Fibroblast of pulmonary artery (primary cell): Measurements from ENCODE around the gene CASP7.

Source experiments
- DNase-seq: peaks from one replicate; pipeline ENCODE4 v3.0.0-alpha.2; 2010; ENCODE audit warnings: low read depth
- H3K4me3 ChIP-seq: replicated peaks from 2 replicates; pipeline ENCODE4 v1.5.1; 2011; ENCODE audit warnings: low read depth, mild to moderate bottlenecking, control low read depth, low read length, moderate library complexity
- CTCF ChIP-seq: IDR thresholded peaks from 2 replicates; pipeline ENCODE4 v1.5.1; 2011; ENCODE audit warnings: mild to moderate bottlenecking, control low read depth, low read length, inconsistent platforms; ENCODE audit errors: missing control alignments

CASP7 gene

GRCh38 chr10:113709221-113709838 is 29.6 kb downstream of the CASP7 start:
- no peak for TF ChIP-seq CTCF

GRCh38 chr10:113711142-113711541 is 31.4 kb downstream of the CASP7 start:
- no peak for DNase-seq

More at GRCh38 chr10:113709221-113709838, 29.6 kb downstream of the CASP7 start:
- no peak overlapping the region for H3K4me3 ChIP-seq
- DNase-seq: peak; percentile 64

GRCh38 chr10:113712024-113712423 is 32.3 kb downstream of the CASP7 start:
- no peak overlapping the region for H3K4me3 ChIP-seq
- no peak for DNase-seq
- TF ChIP-seq CTCF: no peak

More at GRCh38 chr10:113711142-113711541, 31.4 kb downstream of the CASP7 start:
- no peak for TF ChIP-seq CTCF
- no peak overlapping the region for H3K4me3 ChIP-seq

- no peak for DNase-seq
These were observed 33.3 kb downstream of the CASP7 start for GRCh38 chr10:113712755-113713639.

GRCh38 chr10:113713640-113713982 is 33.9 kb downstream of the CASP7 start:
- DNase-seq: no peak
- H3K4me3 ChIP-seq: no peak overlapping the region
- TF ChIP-seq CTCF: no peak

More at GRCh38 chr10:113712755-113713639, 33.3 kb downstream of the CASP7 start:
- H3K4me3 ChIP-seq: no peak overlapping the region
- TF ChIP-seq CTCF: no peak

GRCh38 chr10:113716109-113716910 is 36.6 kb downstream of the CASP7 start:
- DNase-seq: no peak
- no peak for TF ChIP-seq CTCF
- H3K4me3 ChIP-seq: no peak overlapping the region
